H1 (cell line): Measurements from ENCODE around the gene SUOX. TPM values are rescaled to one million over a fixed set of nuclear protein-coding genes. Genes with fewer than 3 reads are reported as not detected.

Source experiments
- CTCF ChIA-PET: fragments of 300-600 bp; sonication (Branson Sonifier 250); formaldehyde crosslinking; loops from one replicate; lab custom pipeline; 2021; ENCODE audit not compliant: partially characterized antibody; lab: Charles Lee
- POLR2A ChIA-PET: fragments of 300-600 bp; sonication (Branson Sonifier 250); formaldehyde crosslinking; loops from one replicate; lab custom pipeline; 2021; ENCODE audit warnings: inconsistent platforms; ENCODE audit not compliant: partially characterized antibody; lab: Charles Lee
- DNase-seq, 2 experiments: peaks; one replicate each; pipeline versions ENCODE4 v3.0.0 to v3.0.0-alpha.2; 2010 to 2022; ENCODE audit warnings: low spot score in 2 of 2, low read depth in 1 of 2, mixed read lengths in 1 of 2
- FAIRE-seq: peaks from 2 replicates; lab custom pipeline; 2011; peaks lifted over from hg19 to GRCh38; lab: Jason Lieb, UNC
- H2AFZ ChIP-seq: 2 replicates; pipeline ENCODE4 v1.8.1; 2012; ENCODE audit warnings: low read length, inconsistent platforms
- H2AK5ac ChIP-seq: 2 replicates; pipeline ENCODE4 v1.6.1; 2013; ENCODE audit warnings: low read depth, low read length
- H2BK120ac ChIP-seq: replicated peaks from 2 replicates; pipeline ENCODE3; 2013; ENCODE audit warnings: low read depth, low read length, inconsistent platforms
- H2BK12ac ChIP-seq: 2 replicates; pipeline ENCODE4 v1.6.1; 2013; ENCODE audit warnings: low read depth, low read length
- H2BK15ac ChIP-seq: 2 replicates; pipeline ENCODE4 v1.6.1; 2013; ENCODE audit warnings: low read length
- H2BK20ac ChIP-seq: 2 replicates; pipeline ENCODE4 v1.6.1; 2013; ENCODE audit warnings: low read length
- H2BK5ac ChIP-seq: 2 replicates; pipeline ENCODE4 v1.6.1; 2013; ENCODE audit warnings: low read depth, low read length
- H3K14ac ChIP-seq: 2 replicates; pipeline ENCODE4 v1.6.1; 2013; ENCODE audit warnings: inconsistent platforms; ENCODE audit not compliant: insufficient read length
- H3K18ac ChIP-seq: 2 replicates; pipeline ENCODE4 v1.6.1; 2013; ENCODE audit warnings: low read length; ENCODE audit errors: extremely low read depth
- H3K23ac ChIP-seq: 2 replicates; pipeline ENCODE4 v1.6.1; 2013; ENCODE audit warnings: inconsistent platforms; ENCODE audit not compliant: insufficient read length
- H3K23me2 ChIP-seq: 2 replicates; pipeline ENCODE4 v1.6.1; 2013; ENCODE audit warnings: low read depth, low read length
- H3K27ac ChIP-seq: 2 replicates; pipeline ENCODE4 v1.6.1; 2011; ENCODE audit warnings: low read depth, low read length, inconsistent platforms
- H3K27me3 ChIP-seq, 4 experiments: replicated peaks in 1 of 4; 1 replicate in 1 of 4; 2 replicates in 3 of 4; pipeline versions ENCODE4 v1.6.1 to v1.8.1; 2011 to 2013; ENCODE audit warnings: low read length in 3 of 4, mild to moderate bottlenecking in 3 of 4, inconsistent platforms in 2 of 4, mixed read lengths in 2 of 4, moderate library complexity in 1 of 4; ENCODE audit not compliant: control insufficient read depth in 3 of 4, insufficient read depth in 3 of 4; ENCODE audit errors: extremely low read depth in 1 of 4
- H3K36me3 ChIP-seq, 4 experiments: 2 replicates each; pipeline versions ENCODE4 v1.6.1 to v1.8.1; 2011 to 2013; ENCODE audit warnings: mild to moderate bottlenecking in 4 of 4, low read length in 3 of 4, moderate library complexity in 2 of 4, control low read depth in 1 of 4, inconsistent platforms in 1 of 4; ENCODE audit not compliant: insufficient read depth in 4 of 4, control insufficient read depth in 2 of 4
- H3K4ac ChIP-seq: replicated peaks from 2 replicates; pipeline ENCODE3; 2013; ENCODE audit warnings: low read length, low read depth, mixed read lengths, inconsistent platforms; ENCODE audit not compliant: insufficient read length
- H3K4me1 ChIP-seq, 4 experiments: replicated peaks in 1 of 4; 1 replicate in 1 of 4; 2 replicates in 3 of 4; pipeline versions ENCODE4 v1.6.1 to v1.8.1; 2011 to 2013; ENCODE audit warnings: low read length in 3 of 4, inconsistent platforms in 2 of 4, mixed read lengths in 1 of 4; ENCODE audit not compliant: insufficient read depth in 4 of 4, control insufficient read depth in 3 of 4
- H3K4me2 ChIP-seq, 2 experiments: 2 replicates each; pipeline versions ENCODE4 v1.6.1 to v1.8.1; 2011 to 2013; ENCODE audit warnings: low read depth in 2 of 2, low read length in 2 of 2, control low read depth in 1 of 2, inconsistent platforms in 1 of 2, mild to moderate bottlenecking in 1 of 2; ENCODE audit not compliant: insufficient read depth in 1 of 2
- H3K4me3 ChIP-seq, 4 experiments: fragments of 200-600, 300-600 bp in 1 of 4; sonication (generic), shearing (Covaris generic), sonication (Bioruptor Twin) in 1 of 4; 2 replicates each; pipeline versions ENCODE4 v1.5.1 to v1.8.1; 2011 to 2016; ENCODE audit warnings: low read length in 4 of 4, low read depth in 3 of 4, control low read depth in 2 of 4, inconsistent platforms in 2 of 4, mild to moderate bottlenecking in 2 of 4, mixed read lengths in 1 of 4, moderate library complexity in 1 of 4; ENCODE audit not compliant: insufficient read depth in 2 of 4; ENCODE audit errors: extremely low read depth in 1 of 4
- H3K56ac ChIP-seq: replicated peaks from 2 replicates; pipeline ENCODE3; 2013; ENCODE audit warnings: low read depth, mild to moderate bottlenecking, mixed read lengths, low read length, inconsistent platforms; ENCODE audit not compliant: insufficient read length
- H3K79me1 ChIP-seq: 2 replicates; pipeline ENCODE4 v1.6.1; 2013; ENCODE audit warnings: low read depth, low read length, control low read depth
- H3K79me2 ChIP-seq, 2 experiments: 2 replicates each; pipeline versions ENCODE4 v1.6.1 to v1.8.1; 2012 to 2013; ENCODE audit warnings: low read length in 2 of 2, mild to moderate bottlenecking in 2 of 2, inconsistent platforms in 1 of 2; ENCODE audit not compliant: insufficient read depth in 2 of 2, control insufficient read depth in 1 of 2
- H3K9ac ChIP-seq, 4 experiments: replicated peaks in 1 of 4; 1 replicate in 1 of 4; 2 replicates in 3 of 4; pipeline versions ENCODE4 v1.6.1 to v1.8.1; 2011 to 2013; ENCODE audit warnings: low read depth in 3 of 4, low read length in 3 of 4, control low read depth in 2 of 4, mild to moderate bottlenecking in 2 of 4, moderate library complexity in 2 of 4, inconsistent platforms in 1 of 4; ENCODE audit errors: extremely low read depth in 1 of 4
- H3K9me3 ChIP-seq, 2 experiments: 2 replicates each; pipeline versions ENCODE4 v1.6.1 to v1.8.1; 2012 to 2013; ENCODE audit warnings: mild to moderate bottlenecking in 2 of 2, moderate library complexity in 2 of 2, control low read depth in 1 of 2, inconsistent platforms in 1 of 2, low read depth in 1 of 2, low read length in 1 of 2, mixed read lengths in 1 of 2; ENCODE audit not compliant: insufficient read depth in 2 of 2
- H4K20me1 ChIP-seq, 2 experiments: replicated peaks in 1 of 2; 2 replicates each; pipeline versions ENCODE3 to v1.8.1; 2011 to 2013; ENCODE audit warnings: inconsistent platforms in 2 of 2, low read length in 2 of 2, mild to moderate bottlenecking in 1 of 2; ENCODE audit not compliant: insufficient read depth in 2 of 2, control insufficient read depth in 1 of 2
- H4K5ac ChIP-seq: 2 replicates; pipeline ENCODE4 v1.6.1; 2013; ENCODE audit warnings: low read length, low read depth, mixed read lengths, inconsistent platforms; ENCODE audit not compliant: insufficient read length
- H4K8ac ChIP-seq: 2 replicates; pipeline ENCODE4 v1.8.0; 2013; ENCODE audit warnings: mild to moderate bottlenecking, moderate library complexity, low read length, inconsistent platforms; ENCODE audit not compliant: insufficient read depth; ENCODE audit errors: extremely low read depth
- H4K91ac ChIP-seq: replicated peaks from 2 replicates; pipeline ENCODE3; 2013; ENCODE audit warnings: low read length, mixed read lengths, inconsistent platforms; ENCODE audit not compliant: insufficient read length
- BRCA1 ChIP-seq: IDR thresholded peaks from 2 replicates; pipeline ENCODE4 v1.6.1; 2012; ENCODE audit warnings: low read depth, low read length, improper control_type of control experiment
- CTCF ChIP-seq, 3 experiments: IDR thresholded peaks; 1 replicate in 2 of 3; 2 replicates in 1 of 3; pipeline versions ENCODE4 v1.5.1 to v1.6.1; 2011; ENCODE audit warnings: low read length in 3 of 3, mild to moderate bottlenecking in 3 of 3, inconsistent platforms in 2 of 3, low read depth in 1 of 3, moderate library complexity in 1 of 3; ENCODE audit not compliant: insufficient read depth in 1 of 3; ENCODE audit errors: control extremely low read depth in 1 of 3
- YY1 ChIP-seq: IDR thresholded peaks from 2 replicates; pipeline ENCODE4 v1.6.1; 2011; ENCODE audit warnings: low read depth, mild to moderate bottlenecking, low read length
- WGBS, 2 experiments: shearing (Covaris generic) in 1 of 2; methylation state at CpG; one replicate each; pipeline versions ENCODE4 v1.1.6 to v1.1.7; 2013 to 2015; ENCODE audit warnings: low lambda C conversion rate in 2 of 2, mixed read lengths in 2 of 2, inconsistent platforms in 1 of 2, low coverage in 1 of 2, missing lambda C conversion rate in 1 of 2; ENCODE audit not compliant: insufficient replicate concordance in 2 of 2, insufficient coverage in 1 of 2, insufficient read length in 1 of 2; ENCODE audit errors: extremely low coverage in 1 of 2, missing lambda C conversion rate in 1 of 2; 5-methylcytosine and 5-hydroxymethylcytosine counted together
- polyA plus RNA-seq, 7 experiments: library from polyadenylated mRNA; depleted of rRNA in 3 of 7; stranded (reverse) in 5 of 7; unstranded in 2 of 7; fragments of >200 nt in 5 of 7; fragments of 200-250 nt in 2 of 7; gene quantifications; 1 replicate in 5 of 7; 2 replicates in 1 of 7; 4 replicates in 1 of 7; pipeline versions ENCODE4 v1.2.1 to v1.2.3, GENCODE V29; 2011 to 2013; ENCODE audit warnings: missing spikeins in 2 of 7, mixed read lengths in 2 of 7
- total RNA-seq: library from RNA; stranded (reverse); fragmentation: NEBNext Ultra II Directional; extraction: Animal tissue kit (Norgen Biotek cat#: 25700); gene quantifications from 2 replicates; pipeline ENCODE4 v1.2.1, GENCODE V29; 2021

Gene SUOX
- total and polyA plus RNA-seq, 2 of the 8 experiments (the other 6 are each of a cell fraction or from before 2014, with no cell fraction given) = 22.5 to 31.3 TPM

- TF ChIP-seq CTCF (IDR thresholded peaks at IDR 0.05; ENCODE audit: control extremely low read depth in 1 of 3, insufficient read depth in 1 of 3, low read depth in 1 of 3, low read length in 3 of 3) (no peak), YY1 (no peak), BRCA1 (no peak)
- Histone ChIP-seq H3K36me3 (peaks cover 0 to 4% (median 0%) of the 10 kb centered on the region in 4 experiments; a peak in 1 of 8 replicates), H3K4me2 (no peak overlapping the region), H3K14ac (no peak overlapping the region), H3K23me2 (no peaks in the 10 kb centered on the region; the same call in 1 of the 2 replicates), H4K91ac (no peak overlapping the region), H3K56ac (no peak overlapping the region), H4K5ac (no peak overlapping the region), H3K4me1 (no peaks in the 10 kb centered on the region), H3K9ac (no peak overlapping the region), H3K4me3 (no peak overlapping the region), H2BK15ac (no peak overlapping the region), H3K9me3 (no peaks in the 10 kb centered on the region), H2AK5ac (no peak overlapping the region), H3K4ac (no peak overlapping the region), H3K18ac (no peak overlapping the region), H3K27ac (no peak overlapping the region), H2BK5ac (no peak overlapping the region), H3K23ac (no peak overlapping the region), H2BK120ac (no peak overlapping the region), H3K79me2 (no peaks in the 10 kb centered on the region), H2AFZ (no peak overlapping the region), H3K79me1 (0 out of 2 replicates have a peak, but pooled peaks cover 2% of the 10 kb centered on the region), H2BK20ac (no peak overlapping the region), H4K20me1 (no peaks in the 10 kb centered on the region), H3K27me3 (no peaks in the 10 kb centered on the region), H2BK12ac (no peak overlapping the region), H4K8ac (no peak overlapping the region)
- CTCF ChIA-PET = interaction anchor here (0.8 to 18.1 kb wide), 5 partner anchors 18 to 37 kb away, joined by 3 to 256 read pairs (median 3); partner anchors contain the start of gene SUOX
- DNase-seq (no peak), FAIRE-seq (no peak)
- POLR2A ChIA-PET = interaction anchor here (1.1 to 1.6 kb wide), 3 partner anchors 8 to 90 kb away, joined by 3 read pairs; no protein-coding TSS in a partner anchor
- 92% methylated on average over 5 of the region's 5 CpGs; no CpG with 5 or more reads in 1 of the 2 experiments for WGBS, 2 experiments
Measured at GRCh38 chr12:56013482-56013881, 16.4 kb downstream of the SUOX start.
